ENCODE results near the gene GCLC.
"Not testable (repeated sequence)": the region's sequence is repeated elsewhere in the genome, so short reads cannot be mapped to it uniquely, and the experiment has no call there.

The GCLC gene

GRCh38 chr6:53544470-53545308, at the start of gene GCLC:
Gene GCLC (minus strand): TSS chr6:53545101. CDS start chr6:53544645, 456 bp downstream.
- DNase-seq: peak; percentile 93 to 97

DNA sequence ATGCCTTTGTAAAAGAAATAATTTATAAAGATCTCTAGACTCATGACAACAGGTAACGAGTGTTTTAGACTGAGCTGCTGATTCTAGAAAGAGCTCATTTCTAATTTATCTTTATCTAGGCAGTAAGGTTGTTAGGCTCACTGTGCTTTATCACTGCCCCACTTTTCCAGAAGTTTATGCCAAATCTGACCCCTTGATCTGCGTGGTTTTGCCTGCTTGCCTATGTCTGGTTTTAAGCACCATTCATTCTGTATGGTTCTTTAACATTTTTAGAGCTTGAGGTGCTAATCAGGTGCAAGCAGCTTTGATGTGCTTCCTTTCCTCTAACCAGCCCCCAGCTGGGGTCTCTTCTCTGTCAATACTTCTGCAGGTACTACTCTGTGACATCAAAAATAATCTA, 49.7 kb upstream of the GCLC start:
- DNase-seq: no peak

GRCh38 chr6:53593001-53593488, 48.1 kb upstream of the GCLC start:
- no peak for DNase-seq

DNA sequence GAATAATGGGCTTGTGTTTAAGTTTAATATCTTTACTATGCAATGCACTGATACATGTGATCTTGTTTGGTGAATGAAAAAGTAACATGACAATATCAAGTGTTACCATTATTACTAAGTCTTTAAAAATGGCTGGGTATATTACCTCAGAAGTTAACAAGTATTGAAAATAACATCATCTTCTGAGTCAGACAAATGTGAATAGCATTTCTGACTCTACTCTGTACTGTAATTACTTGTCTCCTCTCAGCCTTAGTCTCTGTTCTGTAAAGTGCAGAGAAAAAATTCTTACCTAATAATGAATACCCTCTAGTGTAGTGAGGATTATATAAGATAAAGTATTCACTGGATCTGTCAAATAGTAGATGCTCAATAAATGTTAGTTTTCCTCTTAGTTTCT, 47.0 kb upstream of the GCLC start:
- no peak for DNase-seq

- no peak for DNase-seq
Observed at GRCh38 chr6:53588816-53589509, 44.1 kb upstream of the GCLC start.

- DNase-seq: no peak
Observed at GRCh38 chr6:53587291-53587690, 42.4 kb upstream of the GCLC start.

DNA sequence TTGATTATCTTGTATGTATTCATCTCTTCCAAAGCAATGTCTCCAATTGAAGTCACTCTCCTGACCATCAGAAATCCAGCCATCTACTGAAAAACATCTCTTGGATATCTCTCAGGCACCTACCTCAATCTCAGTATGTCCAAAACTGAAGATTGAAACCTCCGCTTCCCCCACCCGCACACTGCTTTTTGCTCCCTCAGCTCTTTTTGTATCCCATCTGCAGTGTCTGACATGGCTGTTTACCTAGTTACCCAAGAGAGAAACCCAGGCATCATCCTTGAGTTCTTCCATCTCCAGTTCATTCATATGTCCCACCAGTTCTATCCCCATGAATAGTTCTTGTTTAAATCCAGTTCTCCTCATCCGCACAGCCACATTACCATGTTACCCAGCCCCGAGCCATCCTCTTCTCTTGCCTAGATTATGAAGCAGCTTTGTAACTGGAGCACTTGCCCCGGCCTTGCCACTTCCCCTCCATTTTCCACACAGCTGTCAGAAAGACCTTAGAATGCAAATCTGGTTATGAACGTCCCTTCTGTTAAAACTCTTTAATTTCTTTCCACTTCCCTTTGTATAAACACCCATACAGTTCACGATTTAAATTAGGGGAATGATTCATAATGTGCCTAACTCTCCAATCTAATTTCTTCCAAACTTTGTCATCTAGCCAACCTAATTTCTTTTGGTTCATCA, 40.5 kb upstream of the GCLC start:
- no peak for DNase-seq

- no peak for DNase-seq
Observed at GRCh38 chr6:53584726-53585125, 39.8 kb upstream of the GCLC start.

DNA sequence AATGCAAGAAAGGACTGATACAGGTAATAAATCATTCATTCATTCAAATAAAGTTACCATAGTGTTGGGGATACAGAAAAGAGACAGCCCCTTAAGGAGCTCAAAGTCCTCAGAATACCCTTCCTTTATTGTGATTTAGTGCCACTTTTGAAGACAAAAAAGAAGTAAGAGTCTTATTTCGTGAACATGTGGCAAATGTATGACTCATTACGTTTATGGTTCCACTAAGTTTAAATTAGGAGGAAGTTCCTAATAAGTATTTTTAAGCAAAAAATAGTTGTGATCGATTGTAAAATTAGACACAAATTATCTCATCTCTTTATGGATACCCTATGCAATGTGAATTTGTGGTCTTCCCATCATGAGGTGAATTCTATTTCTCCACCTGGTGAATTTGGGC, 38.5 kb upstream of the GCLC start:
- DNase-seq: no peak

DNA sequence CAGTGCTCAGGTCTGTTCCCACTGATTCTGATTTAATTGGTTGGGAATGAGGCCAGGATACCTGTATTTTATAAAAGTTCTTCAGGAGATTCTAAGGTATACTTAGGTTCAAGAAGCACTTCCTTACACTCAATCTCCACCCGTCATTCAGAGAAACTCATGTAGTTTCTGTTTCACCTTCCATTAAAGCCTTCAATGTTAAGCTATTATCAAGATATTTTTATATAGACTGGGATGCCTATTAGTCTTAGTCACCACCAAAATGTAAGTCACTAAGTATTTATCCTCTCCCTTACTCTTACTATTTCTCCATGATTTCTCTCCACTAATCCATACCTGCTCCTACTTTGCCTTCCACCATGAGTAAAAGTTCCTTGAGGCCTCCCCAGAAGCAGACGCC, 38.1 kb upstream of the GCLC start:
- DNase-seq: no peak

DNA sequence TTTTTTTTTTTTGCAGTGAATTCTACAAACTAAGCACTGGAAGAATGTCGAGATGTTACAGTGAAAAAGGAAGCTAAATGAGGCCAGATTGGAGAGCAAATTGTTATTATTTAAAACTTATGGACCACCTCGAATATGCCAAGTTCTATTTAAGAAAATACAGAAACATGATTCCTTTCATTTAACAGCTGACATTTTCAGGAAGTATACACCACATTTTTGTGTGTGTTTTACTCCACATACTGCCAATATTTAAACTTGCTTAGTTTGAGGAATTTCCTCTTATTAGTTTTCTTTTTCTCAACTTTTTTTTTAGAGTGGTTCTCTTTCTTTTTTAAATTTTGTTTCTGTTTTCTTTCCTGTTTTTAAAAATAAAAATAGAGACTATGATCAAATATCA, 37.0 kb upstream of the GCLC start:
- DNase-seq: no peak

- no peak for DNase-seq
Observed at GRCh38 chr6:53581173-53581773, 36.4 kb upstream of the GCLC start.

DNA sequence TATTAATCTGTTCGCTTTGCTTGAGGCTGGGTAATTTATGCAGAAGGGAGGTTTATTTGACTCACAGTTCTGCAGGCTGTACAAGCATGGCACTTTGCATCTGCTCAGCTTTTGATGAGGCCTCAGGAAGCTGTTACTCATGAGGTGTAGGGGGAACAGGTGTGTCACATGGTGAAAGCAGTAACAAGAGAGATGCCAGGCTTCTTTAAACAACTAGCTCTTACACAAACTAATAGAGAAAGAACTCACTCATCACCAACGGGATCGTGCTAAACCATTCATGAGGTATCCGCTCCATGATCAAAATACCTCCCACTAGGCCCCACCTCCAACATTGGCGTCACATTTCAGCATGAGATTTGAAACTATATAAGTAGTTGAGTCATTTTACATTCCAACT, 34.4 kb upstream of the GCLC start:
- no peak for DNase-seq

DNA sequence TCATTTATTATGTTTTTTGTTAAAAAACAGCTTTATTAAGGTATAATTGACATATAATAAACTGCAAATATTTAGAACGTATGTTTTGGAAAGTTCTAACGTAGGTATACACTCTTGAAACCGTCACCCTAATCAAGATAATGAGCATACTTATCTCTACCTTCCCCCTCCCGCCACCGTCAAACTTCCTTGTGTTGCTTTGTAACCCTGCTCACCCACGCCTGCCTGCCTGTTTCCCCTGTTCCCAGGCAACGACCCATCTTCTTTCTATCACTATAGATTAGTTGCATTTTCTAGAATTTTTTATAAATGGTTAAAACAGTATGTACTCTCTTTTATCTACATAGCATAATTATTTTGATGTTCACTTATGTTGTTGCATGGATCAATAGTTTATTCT, 33.5 kb upstream of the GCLC start:
- no peak for DNase-seq

GRCh38 chr6:53573299-53573698, 28.4 kb upstream of the GCLC start:
- no peak for DNase-seq

DNA sequence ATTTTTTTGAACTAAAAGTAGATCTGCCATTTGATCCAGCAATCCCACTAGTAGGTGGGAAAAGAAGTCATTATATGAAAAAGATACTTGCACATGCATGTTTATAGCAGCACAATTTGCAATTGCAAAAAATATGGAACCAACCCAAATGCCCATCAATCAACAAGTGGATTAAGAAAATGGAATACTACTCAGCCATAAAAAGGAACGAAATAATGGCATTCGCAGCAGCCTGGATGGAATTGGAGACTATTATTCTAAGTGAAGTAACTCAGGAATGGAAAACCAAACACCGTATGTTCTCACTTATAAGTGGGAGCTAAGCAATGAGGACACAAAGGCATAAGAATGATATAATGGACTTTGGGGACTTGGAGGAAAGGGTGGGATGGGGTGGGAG, 27.5 kb upstream of the GCLC start:
- DNase-seq: not testable (repeated sequence)

GRCh38 chr6:53568776-53569616, 24.1 kb upstream of the GCLC start:
- no peak for DNase-seq

DNA sequence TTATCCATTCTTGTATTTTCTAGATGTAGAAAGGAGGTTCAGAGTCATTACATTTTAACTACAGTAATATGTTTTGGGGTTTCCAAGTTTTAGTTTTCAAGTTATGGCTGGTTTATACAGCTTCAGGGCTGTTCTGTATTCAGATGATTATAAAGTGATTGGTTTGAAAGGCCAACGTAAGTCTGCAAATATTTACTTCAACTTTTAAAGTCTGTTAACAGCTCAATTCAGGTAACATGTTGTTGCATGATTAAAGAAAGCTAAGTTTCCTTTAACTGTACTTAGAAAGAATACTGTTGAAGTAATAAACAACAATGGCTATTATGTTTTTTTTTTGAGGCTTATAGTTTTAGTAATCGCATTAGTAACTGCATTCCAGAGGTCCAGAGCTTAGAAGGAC, 22.8 kb upstream of the GCLC start:
- no peak for DNase-seq

GRCh38 chr6:53566755-53567154, 21.9 kb upstream of the GCLC start:
- DNase-seq: no peak

GRCh38 chr6:53565886-53566285, 21.0 kb upstream of the GCLC start:
- DNase-seq: no peak

DNA sequence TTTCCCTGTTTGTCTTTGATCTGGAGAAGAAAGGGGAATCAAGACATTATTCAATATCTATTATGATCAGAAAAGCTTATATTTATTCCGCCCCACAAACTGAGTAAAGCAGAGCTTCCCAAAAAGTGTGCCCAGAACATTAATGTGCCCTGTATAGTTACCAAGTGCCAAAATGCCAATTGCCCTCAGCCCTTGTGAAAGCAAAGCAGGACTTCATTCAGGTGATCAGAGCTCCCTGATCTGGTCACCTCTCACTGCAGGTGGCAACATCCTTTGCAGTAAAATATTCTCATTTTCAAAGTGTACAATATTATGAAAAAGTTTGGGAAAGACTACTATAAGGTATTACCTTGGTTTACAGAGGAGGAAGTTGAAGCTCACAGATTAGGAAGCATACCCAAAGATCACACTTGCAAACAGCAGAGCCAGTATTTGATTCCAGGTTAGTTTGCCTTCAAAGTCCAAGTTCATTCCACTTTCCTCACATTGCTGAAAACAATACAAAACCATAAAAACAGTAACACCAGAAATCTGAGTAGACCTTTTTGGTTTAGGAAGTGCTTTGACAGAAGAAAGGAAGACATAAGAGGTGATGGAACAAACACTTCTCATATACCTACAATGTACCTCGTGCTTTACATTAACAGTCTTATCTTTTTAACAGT, 19.6 kb upstream of the GCLC start:
- no peak for DNase-seq
